GM10847 (cell line): ENCODE results near the gene CHKB.

Experiments
- POLR2A ChIP-seq: IDR thresholded peaks from 2 replicates; pipeline ENCODE4 v1.6.1; 2011; ENCODE audit not compliant: insufficient read length; ENCODE audit errors: extremely low read depth

The CHKB gene

DNA sequence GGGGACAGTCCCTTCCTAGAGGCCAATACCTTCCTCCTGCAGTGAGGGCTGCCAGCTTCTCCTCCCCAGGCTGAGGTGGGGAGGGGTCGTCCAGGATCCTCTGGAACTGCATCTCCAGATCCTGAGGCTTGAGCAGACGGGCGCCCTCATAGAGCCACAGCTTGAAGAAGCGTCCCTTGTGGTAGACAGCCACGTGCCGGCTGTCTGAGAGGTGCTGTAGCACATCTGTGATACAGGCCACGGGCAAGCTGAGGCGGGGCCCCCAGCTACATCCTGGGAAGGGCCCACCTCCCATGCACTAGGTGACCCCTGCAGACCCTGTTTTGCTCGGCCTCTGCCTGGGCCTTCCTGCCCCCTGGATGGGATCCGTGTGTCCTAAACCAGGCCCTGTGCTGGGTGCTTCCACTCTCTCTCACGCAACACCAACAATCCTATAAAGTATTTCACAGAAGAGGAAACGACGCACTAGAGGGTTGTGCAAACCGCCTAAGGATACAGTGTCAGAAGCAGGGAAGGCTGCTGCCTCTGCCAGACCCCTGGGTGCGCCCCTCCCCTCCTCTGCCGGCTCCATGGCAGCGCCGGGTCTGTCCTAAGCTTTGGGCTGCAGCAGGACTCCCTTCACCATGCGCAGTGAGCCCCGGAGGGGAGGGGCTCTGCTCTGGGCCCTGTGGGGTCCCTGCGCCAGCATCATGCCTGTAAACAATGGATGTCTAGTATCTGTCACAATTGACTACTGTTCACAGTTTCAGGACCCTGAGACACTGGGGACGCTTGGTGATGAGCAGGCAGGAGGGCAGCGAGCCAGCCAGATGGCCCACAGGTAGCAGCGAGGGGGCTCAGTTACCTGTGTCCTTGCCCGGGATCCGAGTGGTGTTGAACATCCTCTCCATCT, 8.9 kb downstream of the CHKB start:
- TF ChIP-seq POLR2A, result no peak

GRCh38 chr22:50572965-50573364, 9.7 kb downstream of the CHKB start:
- TF ChIP-seq POLR2A, result no peak

- no peak for TF ChIP-seq POLR2A
These were observed 11.1 kb downstream of the CHKB start for GRCh38 chr22:50571264-50572175.

DNA sequence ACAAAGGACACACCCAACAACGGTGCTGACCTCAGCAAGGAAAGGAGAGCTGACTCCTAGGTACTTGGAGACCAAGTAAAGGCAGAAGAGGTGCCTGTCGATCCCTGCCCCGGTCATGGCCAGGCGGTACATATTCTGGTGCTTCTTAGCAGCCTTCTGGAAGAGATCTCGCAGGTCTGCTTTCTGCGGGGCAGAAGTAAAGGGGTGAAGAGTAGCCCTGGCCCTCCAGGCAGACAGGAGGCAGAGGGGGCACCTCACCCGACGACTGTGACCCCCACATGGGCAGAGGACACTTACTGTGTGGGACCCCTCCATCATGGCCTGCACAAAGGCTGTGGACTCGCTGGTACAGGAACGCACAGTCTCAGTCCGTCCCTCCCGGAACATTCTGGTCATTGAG, 11.8 kb downstream of the CHKB start:
- no peak for TF ChIP-seq POLR2A

DNA sequence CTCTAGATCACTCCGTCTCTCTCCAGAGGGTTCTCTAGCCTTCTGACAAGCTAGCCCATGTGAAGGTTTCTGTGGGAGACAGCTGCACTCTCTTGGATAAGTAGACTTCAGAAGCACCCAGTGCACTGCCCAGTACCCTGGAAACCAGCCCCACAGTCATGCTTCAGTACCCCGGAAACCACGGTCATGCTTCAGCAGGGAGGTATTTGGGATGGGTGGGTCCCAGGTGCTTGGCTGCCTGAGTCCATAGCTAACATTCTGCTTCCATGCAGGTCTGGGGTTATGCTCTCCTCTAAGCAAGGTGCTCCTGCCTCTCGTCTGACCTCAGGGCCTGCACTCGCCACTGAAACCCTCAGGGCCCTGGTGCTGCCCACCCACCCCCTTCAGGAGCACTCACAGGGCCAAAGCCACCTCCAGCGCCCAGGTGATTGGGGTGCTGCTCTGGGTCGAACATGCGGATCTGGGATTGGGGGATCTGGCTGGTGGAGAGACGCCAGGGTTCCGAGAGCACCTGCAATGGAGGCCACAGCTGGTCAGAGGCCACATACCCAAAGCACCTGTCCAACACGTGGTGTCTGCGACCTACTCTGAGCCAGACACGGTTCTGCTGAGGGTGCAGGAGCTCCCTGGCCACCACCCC, 12.6 kb downstream of the CHKB start:
- TF ChIP-seq POLR2A, result no peak

- TF ChIP-seq POLR2A, result no peak
These were observed 13.6 kb downstream of the CHKB start for GRCh38 chr22:50569041-50569459.

GRCh38 chr22:50568626-50569025, 14.0 kb downstream of the CHKB start:
- TF ChIP-seq POLR2A, result no peak

- no peak for TF ChIP-seq POLR2A
These were observed 14.9 kb downstream of the CHKB start for GRCh38 chr22:50567721-50568252.

GRCh38 chr22:50564289-50564688, 18.4 kb downstream of the CHKB start:
- TF ChIP-seq POLR2A, result no peak

GRCh38 chr22:50563413-50564160, 19.1 kb downstream of the CHKB start:
- no peak for TF ChIP-seq POLR2A

GRCh38 chr22:50562523-50563412, 19.9 kb downstream of the CHKB start, which contains the start of gene SYCE3:
TSS of gene SYCE3 (minus strand) at chr22:50562919. CDS start at chr22:50556405, 6,514 bp downstream.
- TF ChIP-seq POLR2A, result peak; percentile 62

DNA sequence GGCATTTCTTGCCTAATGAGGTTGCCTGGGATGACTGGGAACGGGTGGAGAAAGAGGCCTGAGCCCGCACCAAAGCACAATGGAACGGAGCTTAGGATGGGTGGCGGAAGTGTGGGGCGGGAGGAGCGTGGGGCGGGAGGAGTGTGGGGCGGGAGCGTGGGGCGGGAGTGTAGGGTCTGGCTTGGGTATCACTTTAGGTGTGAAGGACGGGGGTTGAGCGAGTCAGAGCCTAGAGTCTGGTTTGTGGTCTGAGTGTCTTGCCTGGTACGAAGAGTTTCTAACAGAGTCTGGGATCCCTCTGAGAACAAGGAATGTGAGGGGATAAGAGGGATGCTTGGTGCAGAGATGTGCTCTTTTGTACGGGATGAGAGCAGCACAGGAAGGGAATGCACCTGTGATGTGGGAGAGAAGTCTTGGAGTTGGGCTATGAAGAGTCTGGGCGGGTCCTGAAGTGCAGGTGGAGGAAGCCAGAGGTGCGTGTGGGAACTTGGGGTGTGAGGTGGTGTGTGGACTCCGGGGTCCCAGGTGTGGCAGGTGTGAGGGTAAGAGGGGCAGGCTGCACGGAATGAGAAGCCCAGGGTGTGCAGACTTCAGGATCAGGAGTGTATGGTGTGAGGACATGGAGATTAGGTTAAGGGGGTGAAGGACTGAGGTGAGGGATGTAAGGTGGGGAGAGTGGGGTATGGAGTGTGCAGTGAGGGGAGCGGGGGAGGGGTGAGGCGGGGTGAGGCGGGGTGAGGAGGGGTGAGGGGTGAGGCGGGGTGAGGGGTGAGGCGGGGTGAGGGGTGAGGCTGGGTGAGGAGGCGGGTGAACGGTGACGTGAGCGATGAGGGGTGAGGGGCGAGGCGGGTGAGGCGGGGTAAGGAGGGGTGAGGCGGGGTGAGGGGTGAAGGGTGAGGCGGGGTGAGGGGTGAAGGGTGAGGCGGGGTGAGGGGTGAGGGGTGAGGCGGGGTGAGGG, 21.0 kb downstream of the CHKB start:
- no peak for TF ChIP-seq POLR2A
